GM23338 (cell line): Measurements from ENCODE around the gene PERP. TPM values are rescaled to one million over a fixed set of nuclear protein-coding genes. Genes with fewer than 3 reads are reported as not detected.

Experiments used
- ATAC-seq: fragments of 200-7000 bp; cut with Tn5 transposase; 3 replicates; pipeline ENCODE4 v1.9.1; 2020
- DNase-seq: peaks from one replicate; pipeline ENCODE4 v3.0.0-alpha.2; 2015; ENCODE audit warnings: low spot score
- H2AFZ ChIP-seq: fragments of 200-600 bp; sonication (generic); 2 replicates; pipeline ENCODE4 v1.8.0; 2016; ENCODE audit warnings: antibody characterized with exemption, mild to moderate bottlenecking, moderate library complexity
- H3F3A ChIP-seq: fragments of 200-600 bp; sonication (generic); replicated peaks from 2 replicates; pipeline ENCODE4 v1.8.0; 2017; ENCODE audit warnings: antibody characterized with exemption, mixed run types, low read depth
- H3K27ac ChIP-seq: fragments of 200-600 bp; sonication (generic); 2 replicates; pipeline ENCODE4 v1.6.1; 2016; ENCODE audit warnings: low read depth
- H3K27me3 ChIP-seq: fragments of 200-600 bp; sonication (generic); 2 replicates; pipeline ENCODE4 v1.8.0; 2016; ENCODE audit warnings: mild to moderate bottlenecking, mixed run types, moderate library complexity; ENCODE audit not compliant: insufficient read depth
- H3K36me3 ChIP-seq: fragments of 200-600 bp; sonication (generic); 2 replicates; pipeline ENCODE4 v1.8.0; 2016; ENCODE audit warnings: mild to moderate bottlenecking; ENCODE audit not compliant: insufficient read depth
- H3K4me1 ChIP-seq: fragments of 200-600 bp; sonication (generic); 2 replicates; pipeline ENCODE4 v1.8.0; 2016; ENCODE audit warnings: mild to moderate bottlenecking, moderate library complexity; ENCODE audit not compliant: insufficient read depth
- H3K4me2 ChIP-seq: fragments of 200-600 bp; sonication (generic); 2 replicates; pipeline ENCODE4 v1.7.1; 2017; ENCODE audit warnings: mixed run types
- H3K4me3 ChIP-seq: fragments of 200-600 bp; sonication (generic); 2 replicates; pipeline ENCODE4 v1.6.1; 2016; ENCODE audit warnings: mixed run types
- H3K79me2 ChIP-seq: fragments of 200-600 bp; sonication (generic); replicated peaks from 2 replicates; pipeline ENCODE4 v1.8.0; 2017; ENCODE audit warnings: mild to moderate bottlenecking; ENCODE audit not compliant: insufficient read depth
- H3K9me2 ChIP-seq: fragments of 200-600 bp; sonication (generic); 2 replicates; pipeline ENCODE4 v1.8.0; 2017; ENCODE audit not compliant: insufficient read depth
- H4K20me1 ChIP-seq: fragments of 200-600 bp; sonication (generic); replicated peaks from 2 replicates; pipeline ENCODE4 v1.8.0; 2017; ENCODE audit warnings: mild to moderate bottlenecking; ENCODE audit not compliant: insufficient read depth
- H3K27ac Mint-ChIP-seq: 2 replicates; pipeline ENCODE4 v1.8.0; 2020; ENCODE audit warnings: inconsistent platforms, mild to moderate bottlenecking, moderate library complexity, mixed read lengths
- H3K27me3 Mint-ChIP-seq: 3 replicates; pipeline ENCODE4 v1.8.0; 2022; ENCODE audit warnings: low read depth, mild to moderate bottlenecking, moderate library complexity, mixed read lengths, inconsistent platforms; ENCODE audit not compliant: insufficient read depth, poor library complexity
- H3K36me3 Mint-ChIP-seq: 3 replicates; pipeline ENCODE4 v1.8.0; 2021; ENCODE audit warnings: low read depth, mild to moderate bottlenecking, inconsistent platforms, moderate library complexity, mixed read lengths
- H3K4me1 Mint-ChIP-seq: 3 replicates; pipeline ENCODE4 v1.8.0; 2020; ENCODE audit warnings: mild to moderate bottlenecking, inconsistent platforms, mixed read lengths
- H3K4me3 Mint-ChIP-seq: 3 replicates; pipeline ENCODE4 v1.8.0; 2021; ENCODE audit warnings: moderate library complexity, mild to moderate bottlenecking, inconsistent platforms, mixed read lengths
- H3K9me3 Mint-ChIP-seq: 3 replicates; pipeline ENCODE4 v1.8.0; 2020; ENCODE audit warnings: moderate library complexity, mild to moderate bottlenecking, inconsistent platforms, mixed read lengths
- CREB1 ChIP-seq: fragments of 250-450 bp; sonication (Bioruptor Pico); IDR thresholded peaks from 2 replicates; pipeline ENCODE4 v1.5.0; 2020; ENCODE audit warnings: low read depth, mild to moderate bottlenecking, moderate library complexity
- EZH2 ChIP-seq: fragments of 200-600 bp; sonication (generic); IDR thresholded peaks from one replicate; pipeline ENCODE4 v1.8.0; 2017; ENCODE audit warnings: antibody characterized with exemption, mild to moderate bottlenecking, low read depth; ENCODE audit not compliant: unreplicated experiment
- EZH2phosphoT487 ChIP-seq: fragments of 200-600 bp; sonication (generic); IDR thresholded peaks from one replicate; pipeline ENCODE4 v1.8.1; 2018; ENCODE audit warnings: antibody characterized with exemption; ENCODE audit not compliant: unreplicated experiment
- JUNB ChIP-seq: IDR thresholded peaks from one replicate; pipeline ENCODE4 v1.6.1; 2016; ENCODE audit warnings: antibody characterized with exemption; ENCODE audit not compliant: unreplicated experiment
- NANOG ChIP-seq: IDR thresholded peaks from 2 replicates; pipeline ENCODE4 v1.6.1; 2016; ENCODE audit warnings: antibody characterized with exemption, borderline replicate concordance
- REST ChIP-seq: IDR thresholded peaks from one replicate; pipeline ENCODE4 v1.6.1; 2018; ENCODE audit warnings: antibody characterized with exemption; ENCODE audit not compliant: unreplicated experiment
- STAT1 ChIP-seq: IDR thresholded peaks from one replicate; pipeline ENCODE4 v1.6.1; 2016; ENCODE audit warnings: antibody characterized with exemption; ENCODE audit not compliant: unreplicated experiment
- ZNF114 ChIP-seq: fragments of 250-450 bp; sonication (Bioruptor Pico); IDR thresholded peaks from 2 replicates; pipeline ENCODE4 v1.5.0; 2020; ENCODE audit warnings: mild to moderate bottlenecking, moderate library complexity
- ZNF331 ChIP-seq: fragments of 250-450 bp; sonication (Bioruptor Pico); IDR thresholded peaks from 2 replicates; pipeline ENCODE4 v1.5.0; 2020; ENCODE audit warnings: low read depth, mild to moderate bottlenecking, moderate library complexity
- polyA plus RNA-seq: library from polyadenylated mRNA; unstranded; fragments of >200 nt; fragmentation: Nextera tagmentation; extraction: Ambion mirVana; gene quantifications from 2 replicates; pipeline ENCODE4 v1.2.1, GENCODE V29; 2016
- total RNA-seq: library from RNA; depleted of rRNA; stranded (reverse); fragments of >200 nt; shearing (Covaris generic); gene quantifications from 2 replicates; pipeline ENCODE4 v1.2.3, GENCODE V29; 2014
- TF ChIP-seq, protein P1 (sequence below): fragments of 250-450 bp; sonication (Bioruptor Pico); IDR thresholded peaks from 2 replicates; pipeline ENCODE4 v1.5.0; 2020; ENCODE audit warnings: mild to moderate bottlenecking, moderate library complexity
- TF ChIP-seq, protein P2 (sequence below): IDR thresholded peaks from 2 replicates; pipeline ENCODE4 v1.6.1; 2016; ENCODE audit warnings: antibody characterized with exemption

Gene PERP
- total and polyA plus RNA-seq, 2 experiments from 2014 or later, result 23.7 to 28.4 TPM

DNA sequence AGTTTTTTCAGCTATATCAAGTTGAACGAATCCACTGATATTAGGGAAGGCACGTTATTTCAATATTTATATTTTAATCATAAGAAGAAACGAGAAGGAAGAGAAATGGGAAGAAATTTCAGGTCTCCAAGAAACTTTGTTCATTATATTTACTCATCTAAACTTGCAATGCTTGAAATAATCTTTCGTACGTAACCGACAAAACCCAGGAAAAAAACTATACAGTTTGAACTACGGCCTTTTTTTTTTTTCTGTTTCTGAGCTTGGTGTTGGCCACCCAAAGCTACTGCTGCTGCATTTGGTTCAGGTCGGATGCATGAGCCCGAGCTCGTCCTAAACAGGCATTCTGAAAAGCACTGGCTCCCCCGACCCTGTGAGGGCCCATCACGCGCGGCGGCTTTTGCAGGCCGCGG, 548 bp downstream of the PERP start (continued):
- TF ChIP-seq, protein P1, sequence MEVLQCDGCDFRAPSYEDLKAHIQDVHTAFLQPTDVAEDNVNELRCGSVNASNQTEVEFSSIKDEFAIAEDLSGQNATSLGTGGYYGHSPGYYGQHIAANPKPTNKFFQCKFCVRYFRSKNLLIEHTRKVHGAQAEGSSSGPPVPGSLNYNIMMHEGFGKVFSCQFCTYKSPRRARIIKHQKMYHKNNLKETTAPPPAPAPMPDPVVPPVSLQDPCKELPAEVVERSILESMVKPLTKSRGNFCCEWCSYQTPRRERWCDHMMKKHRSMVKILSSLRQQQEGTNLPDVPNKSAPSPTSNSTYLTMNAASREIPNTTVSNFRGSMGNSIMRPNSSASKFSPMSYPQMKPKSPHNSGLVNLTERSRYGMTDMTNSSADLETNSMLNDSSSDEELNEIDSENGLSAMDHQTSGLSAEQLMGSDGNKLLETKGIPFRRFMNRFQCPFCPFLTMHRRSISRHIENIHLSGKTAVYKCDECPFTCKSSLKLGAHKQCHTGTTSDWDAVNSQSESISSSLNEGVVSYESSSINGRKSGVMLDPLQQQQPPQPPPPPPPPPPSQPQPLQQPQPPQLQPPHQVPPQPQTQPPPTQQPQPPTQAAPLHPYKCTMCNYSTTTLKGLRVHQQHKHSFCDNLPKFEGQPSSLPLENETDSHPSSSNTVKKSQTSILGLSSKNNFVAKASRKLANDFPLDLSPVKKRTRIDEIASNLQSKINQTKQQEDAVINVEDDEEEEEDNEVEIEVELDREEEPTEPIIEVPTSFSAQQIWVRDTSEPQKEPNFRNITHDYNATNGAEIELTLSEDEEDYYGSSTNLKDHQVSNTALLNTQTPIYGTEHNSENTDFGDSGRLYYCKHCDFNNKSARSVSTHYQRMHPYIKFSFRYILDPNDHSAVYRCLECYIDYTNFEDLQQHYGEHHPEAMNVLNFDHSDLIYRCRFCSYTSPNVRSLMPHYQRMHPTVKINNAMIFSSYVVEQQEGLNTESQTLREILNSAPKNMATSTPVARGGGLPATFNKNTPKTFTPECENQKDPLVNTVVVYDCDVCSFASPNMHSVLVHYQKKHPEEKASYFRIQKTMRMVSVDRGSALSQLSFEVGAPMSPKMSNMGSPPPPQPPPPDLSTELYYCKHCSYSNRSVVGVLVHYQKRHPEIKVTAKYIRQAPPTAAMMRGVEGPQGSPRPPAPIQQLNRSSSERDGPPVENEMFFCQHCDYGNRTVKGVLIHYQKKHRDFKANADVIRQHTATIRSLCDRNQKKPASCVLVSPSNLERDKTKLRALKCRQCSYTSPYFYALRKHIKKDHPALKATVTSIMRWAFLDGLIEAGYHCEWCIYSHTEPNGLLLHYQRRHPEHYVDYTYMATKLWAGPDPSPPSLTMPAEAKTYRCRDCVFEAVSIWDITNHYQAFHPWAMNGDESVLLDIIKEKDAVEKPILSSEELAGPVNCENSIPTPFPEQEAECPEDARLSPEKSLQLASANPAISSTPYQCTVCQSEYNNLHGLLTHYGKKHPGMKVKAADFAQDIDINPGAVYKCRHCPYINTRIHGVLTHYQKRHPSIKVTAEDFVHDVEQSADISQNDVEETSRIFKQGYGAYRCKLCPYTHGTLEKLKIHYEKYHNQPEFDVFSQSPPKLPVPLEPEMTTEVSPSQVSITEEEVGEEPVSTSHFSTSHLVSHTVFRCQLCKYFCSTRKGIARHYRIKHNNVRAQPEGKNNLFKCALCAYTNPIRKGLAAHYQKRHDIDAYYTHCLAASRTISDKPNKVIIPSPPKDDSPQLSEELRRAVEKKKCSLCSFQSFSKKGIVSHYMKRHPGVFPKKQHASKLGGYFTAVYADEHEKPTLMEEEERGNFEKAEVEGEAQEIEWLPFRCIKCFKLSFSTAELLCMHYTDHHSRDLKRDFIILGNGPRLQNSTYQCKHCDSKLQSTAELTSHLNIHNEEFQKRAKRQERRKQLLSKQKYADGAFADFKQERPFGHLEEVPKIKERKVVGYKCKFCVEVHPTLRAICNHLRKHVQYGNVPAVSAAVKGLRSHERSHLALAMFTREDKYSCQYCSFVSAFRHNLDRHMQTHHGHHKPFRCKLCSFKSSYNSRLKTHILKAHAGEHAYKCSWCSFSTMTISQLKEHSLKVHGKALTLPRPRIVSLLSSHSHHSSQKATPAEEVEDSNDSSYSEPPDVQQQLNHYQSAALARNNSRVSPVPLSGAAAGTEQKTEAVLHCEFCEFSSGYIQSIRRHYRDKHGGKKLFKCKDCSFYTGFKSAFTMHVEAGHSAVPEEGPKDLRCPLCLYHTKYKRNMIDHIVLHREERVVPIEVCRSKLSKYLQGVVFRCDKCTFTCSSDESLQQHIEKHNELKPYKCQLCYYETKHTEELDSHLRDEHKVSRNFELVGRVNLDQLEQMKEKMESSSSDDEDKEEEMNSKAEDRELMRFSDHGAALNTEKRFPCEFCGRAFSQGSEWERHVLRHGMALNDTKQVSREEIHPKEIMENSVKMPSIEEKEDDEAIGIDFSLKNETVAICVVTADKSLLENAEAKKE, result no peak
- TF ChIP-seq EZH2 (no peak), ZNF114 (CRISPR knock-in tag) (no peak), ZNF331 (CRISPR knock-in tag) (no peak)

- DNase-seq (peak; percentile 75), ATAC-seq (peak; percentile 69)
- Histone ChIP-seq H3K27ac (peak overlapping the region; percentile 16; the same call in 1 of the 2 replicates), H3K9me2 (no peaks in the 10 kb centered on the region), H3K36me3 (no peaks in the 10 kb centered on the region), H4K20me1 (no peaks in the 10 kb centered on the region), H3K4me1 (peaks cover 16% of the 10 kb centered on the region), H3K4me2 (peak overlapping the region; percentile 85), H3K79me2 (peaks cover 25% of the 10 kb centered on the region), H3K27me3 (peaks cover 14% of the 10 kb centered on the region), H3K4me3 (peak overlapping the region; percentile 58), H2AFZ (peak overlapping the region; percentile 1; the same call in 1 of the 2 replicates), H3F3A (no peaks in the 10 kb centered on the region)
- Mint-ChIP-seq H3K9me3 (no peaks in the 10 kb centered on the region; the same call in 1 of the 3 replicates), H3K27ac (peak overlapping the region; percentile 95), H3K27me3 (peaks cover 7% of the 10 kb centered on the region), H3K4me1 (peaks cover 29% of the 10 kb centered on the region), H3K4me3 (peak overlapping the region; percentile 90), H3K36me3 (peaks cover 12% of the 10 kb centered on the region; the same call in 2 of the 3 replicates)
- TF ChIP-seq ZNF331 (CRISPR knock-in tag), result no peak
- TF ChIP-seq, protein P2, sequence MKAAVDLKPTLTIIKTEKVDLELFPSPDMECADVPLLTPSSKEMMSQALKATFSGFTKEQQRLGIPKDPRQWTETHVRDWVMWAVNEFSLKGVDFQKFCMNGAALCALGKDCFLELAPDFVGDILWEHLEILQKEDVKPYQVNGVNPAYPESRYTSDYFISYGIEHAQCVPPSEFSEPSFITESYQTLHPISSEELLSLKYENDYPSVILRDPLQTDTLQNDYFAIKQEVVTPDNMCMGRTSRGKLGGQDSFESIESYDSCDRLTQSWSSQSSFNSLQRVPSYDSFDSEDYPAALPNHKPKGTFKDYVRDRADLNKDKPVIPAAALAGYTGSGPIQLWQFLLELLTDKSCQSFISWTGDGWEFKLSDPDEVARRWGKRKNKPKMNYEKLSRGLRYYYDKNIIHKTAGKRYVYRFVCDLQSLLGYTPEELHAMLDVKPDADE, result no peak
- TF ChIP-seq STAT1, result no peak
- TF ChIP-seq ZNF114 (CRISPR knock-in tag), result no peak
- no peak for TF ChIP-seq REST
- TF ChIP-seq JUNB, result no peak
- TF ChIP-seq EZH2phosphoT487, result no peak
- peak; percentile 38; the same call in 1 of the 2 replicates for TF ChIP-seq NANOG
- peak; percentile 3; the same call in 1 of the 2 replicates for TF ChIP-seq CREB1 (CRISPR knock-in tag)
These were observed 1.1 kb downstream of the PERP start for GRCh38 chr6:138105880-138106664.
